GM19395 (cell line): ENCODE results near the gene YIPF6.
A peak's percentile ranks its signal among the peaks of the same experiment; 100 is the strongest.
"Not testable (repeated sequence)": the region's sequence is repeated elsewhere in the genome, so short reads cannot be mapped to it uniquely, and the experiment has no call there.

Experiments used
- ATAC-seq: cut with Tn5 transposase; IDR thresholded peaks from one replicate; pipeline ENCODE4 v1.9.1; 2021; ENCODE audit warnings: mild to moderate bottlenecking, moderate library complexity; ENCODE audit not compliant: unreplicated experiment

Gene YIPF6

GRCh38 chrX:68498508-68499379 is at the start of gene YIPF6:
Gene YIPF6 (plus strand): TSS chrX:68499051. CDS start chrX:68499067, 16 bp downstream.
- ATAC-seq, result peak; percentile 97

- no peak for ATAC-seq
Observed at GRCh38 chrX:68451720-68452119, 47.1 kb upstream of the YIPF6 start.

GRCh38 chrX:68454476-68455150 is 44.2 kb upstream of the YIPF6 start:
- no peak for ATAC-seq

- ATAC-seq, result no peak
Observed at GRCh38 chrX:68455151-68455510, 43.7 kb upstream of the YIPF6 start.

- ATAC-seq, result no peak
Observed at GRCh38 chrX:68461093-68461492, 37.8 kb upstream of the YIPF6 start.

GRCh38 chrX:68461576-68461975 is 37.3 kb upstream of the YIPF6 start:
- no peak for ATAC-seq

- peak; percentile 10 for ATAC-seq
Observed at GRCh38 chrX:68462197-68462596, 36.7 kb upstream of the YIPF6 start.

- ATAC-seq, result peak; percentile 85
Observed at GRCh38 chrX:68462653-68463052, 36.2 kb upstream of the YIPF6 start.

- ATAC-seq, result no peak
Observed at GRCh38 chrX:68463880-68464279, 35.0 kb upstream of the YIPF6 start.

GRCh38 chrX:68464796-68465195 is 34.1 kb upstream of the YIPF6 start:
- ATAC-seq, result no peak

- no peak for ATAC-seq
Observed at GRCh38 chrX:68480969-68481368, 17.9 kb upstream of the YIPF6 start.

- ATAC-seq, result not testable (repeated sequence)
Observed at GRCh38 chrX:68486198-68486597, 12.7 kb upstream of the YIPF6 start.

GRCh38 chrX:68487254-68487653 is 11.6 kb upstream of the YIPF6 start:
- ATAC-seq, result no peak

GRCh38 chrX:68487924-68488323 is 10.9 kb upstream of the YIPF6 start:
- ATAC-seq, result no peak

- ATAC-seq, result no peak
Observed at GRCh38 chrX:68488657-68489056, 10.2 kb upstream of the YIPF6 start.

GRCh38 chrX:68490644-68491043 is 8.2 kb upstream of the YIPF6 start:
- peak; percentile 75 for ATAC-seq

- ATAC-seq, result no peak
Observed at GRCh38 chrX:68492583-68492982, 6.3 kb upstream of the YIPF6 start.

- ATAC-seq, result not testable (repeated sequence)
Observed at GRCh38 chrX:68493776-68494175, 5.1 kb upstream of the YIPF6 start.

- ATAC-seq, result no peak
Observed at GRCh38 chrX:68498044-68498507, 775 bp upstream of the YIPF6 start.

- ATAC-seq, result no peak
Observed at GRCh38 chrX:68499543-68500504, 973 bp downstream of the YIPF6 start.
